ENCODE measurements around the gene SPIRE2. TPM values are rescaled to one million over a fixed set of nuclear protein-coding genes. Genes with fewer than 3 reads are reported as not detected.
"Not testable (repeated sequence)": the region's sequence is repeated elsewhere in the genome, so short reads cannot be mapped to it uniquely, and the experiment has no call there.

Gene SPIRE2
- total RNA-seq, 4 donors from 2014 or later = 7.0 to 10.9 (median 9.5) TPM

DNA sequence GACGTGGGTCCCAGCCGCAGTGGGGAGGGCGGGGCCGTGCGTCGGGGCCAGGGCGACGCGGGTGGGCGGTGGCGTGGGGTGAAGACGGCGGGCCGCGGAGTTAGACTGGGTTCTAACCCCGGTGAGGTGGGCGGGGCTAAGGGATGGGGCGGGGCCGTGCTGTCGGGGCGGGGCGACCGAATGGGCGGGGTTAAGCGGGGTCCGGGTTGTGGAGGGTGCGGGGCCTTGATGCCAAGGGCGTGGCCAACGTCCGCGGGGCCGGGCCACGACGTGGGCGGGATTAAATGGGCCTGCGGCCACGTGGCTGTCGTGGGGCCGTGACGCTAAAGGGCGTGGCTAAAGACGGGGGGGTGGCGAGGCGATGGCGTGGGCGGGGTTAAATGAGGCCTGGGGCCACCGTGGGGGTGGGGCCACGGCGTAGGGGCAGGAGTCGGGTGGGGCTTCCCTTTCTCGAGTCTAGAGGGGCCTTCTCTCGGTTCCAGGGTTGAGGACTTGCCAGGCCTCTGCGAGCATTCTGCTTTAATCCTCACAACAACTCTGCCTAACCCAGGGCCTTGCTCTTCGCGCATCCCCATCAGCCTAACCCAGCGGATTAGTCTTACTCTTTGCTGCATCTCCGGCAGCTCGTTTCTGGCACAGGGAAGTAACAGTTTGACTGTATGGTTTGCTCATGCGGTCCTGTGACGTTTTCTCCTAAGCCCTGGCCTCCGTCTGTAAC is 45.9 kb downstream of the SPIRE2 start:
- Histone ChIP-seq H3K27me3 (no peaks in the 10 kb centered on the region), H3K36me3 (peaks cover 0 to 8% of the 10 kb centered on the region in 2 donors), H3K27ac (peak overlapping the region; percentile 100), H3K4me3 (replicated peaks in 1 of 3) (peak overlapping the region; percentile 83 to 99 (median 91)), H3K4me1 (peaks cover 22 to 24% of the 10 kb centered on the region in 2 donors), H3K9me3 (no peaks in the 10 kb centered on the region)
- peak; percentile 85 for DNase-seq
- intact Hi-C loops (cut with DNase I) = no loop called here
- no peak for TF ChIP-seq POLR2A (IDR thresholded peaks at IDR 0.05)
- WGBS, 2 donors = 19 to 22% methylated on average over 15 to 27 of the region's 61 CpGs

DNA sequence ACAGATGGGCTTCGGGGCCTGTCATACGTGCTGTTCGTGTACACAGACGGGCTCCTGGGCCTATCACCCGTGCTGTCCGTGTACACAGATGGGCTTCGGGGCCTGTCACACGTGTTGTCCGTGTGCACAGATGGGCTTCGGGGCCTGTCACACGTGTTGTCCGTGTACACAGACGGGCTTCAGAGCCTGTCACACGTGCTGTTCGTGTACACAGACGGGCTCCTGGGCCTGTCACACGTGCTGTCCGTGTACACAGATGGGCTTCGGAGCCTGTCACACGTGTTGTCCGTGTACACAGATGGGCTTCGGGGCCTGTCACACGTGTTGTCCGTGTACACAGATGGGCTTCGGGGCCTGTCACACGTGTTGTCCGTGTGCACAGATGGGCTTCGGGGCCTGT is 50.8 kb downstream of the SPIRE2 start:
- peaks cover 20 to 24% of the 10 kb centered on the region in 2 donors for H3K36me3 ChIP-seq
- 95 to 96% methylated on average over 22 to 23 of the region's 28 CpGs for WGBS, 2 donors
- intact Hi-C loops (cut with DNase I) = not testable (repeated sequence)

DNA sequence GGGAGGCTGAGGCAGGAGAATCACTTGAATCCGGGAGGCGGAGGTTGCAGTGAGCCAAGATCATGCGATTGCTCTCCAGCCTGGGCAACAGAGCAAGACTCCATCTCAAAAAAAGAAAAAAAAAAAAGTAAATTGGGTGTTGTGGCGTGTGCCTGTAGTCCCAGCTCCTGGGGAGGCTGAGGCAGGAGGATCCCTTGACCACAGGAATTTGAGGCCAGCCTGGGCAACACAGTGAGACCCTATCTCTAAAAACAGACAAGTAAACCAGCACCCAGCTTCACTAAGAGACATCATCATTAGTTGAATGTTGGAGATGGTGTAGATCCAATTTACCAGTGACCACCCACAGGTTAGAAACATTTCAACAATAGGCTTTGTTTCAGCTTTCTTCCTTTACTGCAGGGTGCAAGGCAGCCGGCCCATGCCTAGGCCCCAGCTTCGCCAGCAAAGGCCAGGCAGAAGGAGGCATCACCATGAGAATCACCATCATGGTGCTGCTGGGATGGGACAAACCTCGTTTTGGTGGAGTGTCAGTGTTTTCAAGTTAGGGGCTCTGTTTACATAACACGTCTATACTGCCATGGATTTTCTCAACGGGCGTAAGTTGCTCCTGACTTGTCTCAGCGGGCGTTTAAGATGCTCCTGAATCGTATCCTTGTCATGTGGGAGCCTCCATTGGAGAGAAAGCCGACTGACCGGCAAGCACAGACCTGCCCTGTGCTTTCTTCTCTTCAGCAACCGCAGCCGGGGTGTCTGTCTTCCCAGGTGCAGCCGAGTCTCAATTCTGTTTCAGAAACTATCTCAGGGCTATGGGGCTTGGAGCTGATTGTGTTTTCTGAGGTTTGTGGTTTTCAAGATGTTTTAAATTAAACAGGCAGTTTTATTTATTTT is 52.4 kb downstream of the SPIRE2 start:
- Histone ChIP-seq H3K27ac (no peak overlapping the region), H3K4me3 (replicated peaks in 1 of 3) (no peak overlapping the region), H3K4me1 (peaks cover 5 to 11% of the 10 kb centered on the region in 2 donors), H3K9me3 (no peaks in the 10 kb centered on the region), H3K27me3 (no peaks in the 10 kb centered on the region), H3K36me3 (peaks cover 33 to 37% of the 10 kb centered on the region in 2 donors)
- intact Hi-C loops (cut with DNase I) = no loop called here
- no peak for TF ChIP-seq POLR2A (IDR thresholded peaks at IDR 0.05)
- TF ChIP-seq, protein P1, sequence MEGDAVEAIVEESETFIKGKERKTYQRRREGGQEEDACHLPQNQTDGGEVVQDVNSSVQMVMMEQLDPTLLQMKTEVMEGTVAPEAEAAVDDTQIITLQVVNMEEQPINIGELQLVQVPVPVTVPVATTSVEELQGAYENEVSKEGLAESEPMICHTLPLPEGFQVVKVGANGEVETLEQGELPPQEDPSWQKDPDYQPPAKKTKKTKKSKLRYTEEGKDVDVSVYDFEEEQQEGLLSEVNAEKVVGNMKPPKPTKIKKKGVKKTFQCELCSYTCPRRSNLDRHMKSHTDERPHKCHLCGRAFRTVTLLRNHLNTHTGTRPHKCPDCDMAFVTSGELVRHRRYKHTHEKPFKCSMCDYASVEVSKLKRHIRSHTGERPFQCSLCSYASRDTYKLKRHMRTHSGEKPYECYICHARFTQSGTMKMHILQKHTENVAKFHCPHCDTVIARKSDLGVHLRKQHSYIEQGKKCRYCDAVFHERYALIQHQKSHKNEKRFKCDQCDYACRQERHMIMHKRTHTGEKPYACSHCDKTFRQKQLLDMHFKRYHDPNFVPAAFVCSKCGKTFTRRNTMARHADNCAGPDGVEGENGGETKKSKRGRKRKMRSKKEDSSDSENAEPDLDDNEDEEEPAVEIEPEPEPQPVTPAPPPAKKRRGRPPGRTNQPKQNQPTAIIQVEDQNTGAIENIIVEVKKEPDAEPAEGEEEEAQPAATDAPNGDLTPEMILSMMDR (IDR thresholded peaks at IDR 0.05) = no peak
- WGBS, 2 donors = 74 to 80% methylated on average over 17 to 18 of the region's 18 CpGs
- no peak for DNase-seq

More for the DNA sequence above, 50.8 kb downstream of the SPIRE2 start:
- H3K9me3 ChIP-seq; DNase-seq; H3K27me3 ChIP-seq; H3K4me3 ChIP-seq (replicated peaks in 1 of 3); H3K27ac ChIP-seq: not testable (repeated sequence)
- peaks cover 14 to 24% of the 10 kb centered on the region in 2 donors for H3K4me1 ChIP-seq

DNA sequence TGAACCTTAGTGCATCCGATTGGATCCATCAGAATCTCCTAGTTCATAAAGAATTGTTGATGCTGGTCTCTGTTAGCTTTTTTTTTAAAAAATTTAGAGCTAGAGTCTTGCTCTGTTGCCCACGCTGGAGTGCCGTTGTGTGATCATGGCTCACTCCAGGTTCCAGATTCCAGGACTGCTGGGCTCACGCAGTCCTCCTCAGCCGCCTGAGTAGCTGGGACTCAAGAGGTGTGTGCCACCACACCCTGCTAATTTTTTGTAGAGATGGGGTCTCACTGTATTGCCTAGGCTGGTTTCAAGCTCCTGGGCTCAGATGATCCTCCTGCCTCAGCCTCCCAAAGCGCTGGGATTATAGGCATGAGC is 53.1 kb downstream of the SPIRE2 start:
- Histone ChIP-seq H3K4me3 (replicated peaks in 1 of 3) (no peak overlapping the region), H3K27me3 (no peaks in the 10 kb centered on the region), H3K9me3 (no peaks in the 10 kb centered on the region), H3K36me3 (peaks cover 37 to 43% of the 10 kb centered on the region in 2 donors), H3K4me1 (peaks cover 2 to 5% of the 10 kb centered on the region in 2 donors), H3K27ac (no peak overlapping the region)
- intact Hi-C loops (cut with DNase I) = no loop called here
- TF ChIP-seq, protein P1 (IDR thresholded peaks at IDR 0.05) = no peak
- TF ChIP-seq POLR2A (IDR thresholded peaks at IDR 0.05) = no peak
- WGBS, 2 donors = 48 to 55% methylated on average over 6 of the region's 6 CpGs
- DNase-seq = peak; percentile 65

DNA sequence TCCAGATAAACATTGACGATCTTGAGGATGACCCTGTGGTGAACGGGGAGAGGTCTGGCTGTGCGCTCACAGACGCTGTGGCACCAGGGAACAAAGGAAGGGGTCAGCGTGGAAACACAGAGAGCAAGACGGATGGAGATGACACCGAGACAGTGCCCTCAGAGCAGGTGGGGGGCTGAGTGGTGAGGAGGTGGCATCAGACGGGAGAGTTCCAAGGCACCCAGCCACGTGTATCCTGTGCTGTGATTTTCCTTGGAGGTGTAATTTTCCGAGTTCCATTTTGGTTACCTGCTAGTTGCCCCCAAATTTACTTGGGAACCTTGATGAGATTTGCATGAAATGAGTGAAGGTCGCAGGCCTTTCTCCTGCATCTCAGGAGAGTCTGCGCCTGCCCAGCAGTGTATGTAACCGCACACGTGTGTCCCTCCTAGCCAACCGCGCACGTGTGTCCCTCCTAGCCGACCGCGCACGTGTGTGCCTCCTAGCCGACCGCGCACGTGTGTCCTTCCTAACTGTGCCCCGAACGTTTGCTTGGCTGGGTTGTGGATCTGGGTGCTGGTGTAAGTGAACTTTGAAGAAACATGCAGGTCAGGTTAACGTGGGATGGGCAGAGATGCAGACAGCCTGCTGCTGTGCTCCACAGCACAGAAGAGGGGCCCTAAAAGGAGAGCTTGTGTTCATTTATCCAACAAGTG is 55.2 kb downstream of the SPIRE2 start:
- Histone ChIP-seq H3K36me3 (peaks cover 58 to 63% of the 10 kb centered on the region in 2 donors), H3K4me1 (no peaks in the 10 kb centered on the region), H3K9me3 (no peaks in the 10 kb centered on the region), H3K4me3 (replicated peaks in 1 of 3) (no peak overlapping the region), H3K27ac (no peak overlapping the region), H3K27me3 (no peaks in the 10 kb centered on the region)
- intact Hi-C loops (cut with DNase I) = no loop called here
- no peak for TF ChIP-seq POLR2A (IDR thresholded peaks at IDR 0.05)
- TF ChIP-seq, protein P1 (IDR thresholded peaks at IDR 0.05) = no peak
- no peak for DNase-seq
- WGBS, 2 donors = 91% methylated on average over 28 of the region's 28 CpGs
